ENCODE results near the gene ERO1A. TPM values are rescaled to one million over a fixed set of nuclear protein-coding genes. Genes with fewer than 3 reads are reported as not detected.

Gene ERO1A
- polyA plus RNA-seq, 3 donors, result 23.3 to 27.3 (median 26.4) TPM

DNA sequence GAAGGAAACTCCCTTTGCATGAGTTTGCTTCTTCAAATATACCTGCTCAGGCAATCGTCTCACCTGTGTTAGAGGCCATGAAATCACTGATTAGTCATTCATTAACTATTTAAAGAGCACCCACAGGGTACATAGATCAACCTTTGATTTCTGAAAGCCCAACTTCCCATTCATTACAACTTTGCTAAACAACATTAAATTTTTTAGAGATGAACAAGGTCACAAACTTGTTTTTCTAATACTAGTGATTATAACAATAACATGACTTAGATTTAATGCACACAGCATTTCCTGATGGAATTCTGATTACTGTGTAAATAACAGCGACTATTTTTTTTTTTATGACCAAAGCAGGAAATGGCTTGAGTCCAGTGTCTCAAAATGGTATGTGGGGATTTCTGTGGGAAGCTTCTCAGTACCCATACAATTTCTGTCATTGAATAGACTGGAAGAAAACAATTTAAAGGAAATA is 5.4 kb upstream of the ERO1A start:
- no peak for DNase-seq (ENCODE audit: low read depth in 3 of 3, low spot score in 2 of 3)

DNA sequence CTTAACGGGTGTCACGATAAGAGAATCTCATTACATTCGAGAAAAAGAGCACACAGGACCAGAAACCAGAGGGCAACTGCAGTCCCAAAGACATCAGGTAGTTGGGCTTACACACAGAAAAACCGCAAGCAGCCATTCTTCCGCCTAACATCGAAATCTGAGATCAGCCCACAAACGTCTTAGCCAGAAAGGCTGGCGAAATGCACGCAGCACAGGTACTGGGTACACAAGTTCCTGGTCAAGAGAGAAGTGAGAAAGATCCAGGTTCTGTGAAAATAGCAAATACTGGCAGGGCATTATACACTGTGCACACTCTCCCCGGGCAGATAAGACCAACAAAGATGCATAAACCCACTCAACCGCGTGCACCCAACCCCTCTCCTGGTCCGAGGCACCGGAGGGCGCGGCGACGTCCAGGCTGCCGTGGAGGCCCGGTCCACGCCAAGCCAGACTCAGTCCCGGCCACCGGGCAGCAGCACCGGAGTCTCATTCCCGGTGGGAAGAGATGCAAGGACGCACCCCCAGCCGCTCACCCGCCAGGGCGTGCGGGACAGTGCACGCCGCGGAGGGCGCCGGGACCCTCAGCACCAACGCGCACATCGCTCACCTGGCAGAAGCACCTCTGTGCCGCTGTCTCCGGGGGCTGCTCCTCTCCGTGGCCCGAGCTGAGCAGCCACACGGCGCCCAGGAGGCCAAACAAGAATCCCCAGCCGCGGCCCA is 437 bp downstream of the ERO1A start:
- DNase-seq (ENCODE audit: low read depth in 3 of 3, low spot score in 2 of 3), result peak in 2 of 3 donors; percentile 33 to 36

DNA sequence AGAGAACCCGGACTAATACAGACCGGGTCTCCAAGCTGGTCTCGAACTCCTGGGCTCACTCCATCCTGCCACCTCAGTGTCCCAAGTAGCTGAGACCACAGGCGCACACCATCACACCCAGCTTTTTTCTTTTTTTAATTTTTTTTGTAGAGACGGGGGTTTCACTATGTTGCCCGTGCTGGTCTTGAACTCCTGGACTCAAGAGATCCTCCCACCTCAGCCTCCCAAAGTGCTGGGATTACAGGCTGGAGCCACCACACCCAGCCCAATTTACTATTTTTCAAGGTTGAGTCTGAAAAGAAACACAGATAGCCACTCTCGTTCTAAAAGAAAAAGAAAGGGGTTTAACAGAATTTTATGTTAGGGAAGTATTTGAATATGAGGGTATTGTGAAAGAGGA is 1.8 kb downstream of the ERO1A start:
- no peak for DNase-seq (ENCODE audit: low read depth in 3 of 3, low spot score in 2 of 3)

DNA sequence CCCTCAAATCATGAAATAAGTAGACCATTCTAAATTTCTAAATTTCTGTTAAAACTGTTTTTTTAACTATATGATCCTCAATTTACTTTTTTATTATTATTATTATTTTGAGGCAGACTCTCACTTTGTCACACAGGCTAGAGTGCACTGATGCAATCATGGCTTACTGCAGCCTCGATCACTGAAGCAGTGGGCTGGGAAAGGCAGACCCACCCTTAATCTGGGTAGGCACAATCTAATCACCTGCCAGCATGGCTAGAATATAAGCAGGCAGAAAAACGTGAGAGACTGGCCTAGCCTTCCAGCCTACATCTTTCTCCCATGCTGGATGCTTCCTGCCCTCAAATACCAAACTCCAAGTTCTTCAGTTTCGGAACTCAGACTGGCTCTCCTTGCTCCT is 2.3 kb downstream of the ERO1A start:
- DNase-seq (ENCODE audit: low read depth in 3 of 3, low spot score in 2 of 3), result no peak

DNA sequence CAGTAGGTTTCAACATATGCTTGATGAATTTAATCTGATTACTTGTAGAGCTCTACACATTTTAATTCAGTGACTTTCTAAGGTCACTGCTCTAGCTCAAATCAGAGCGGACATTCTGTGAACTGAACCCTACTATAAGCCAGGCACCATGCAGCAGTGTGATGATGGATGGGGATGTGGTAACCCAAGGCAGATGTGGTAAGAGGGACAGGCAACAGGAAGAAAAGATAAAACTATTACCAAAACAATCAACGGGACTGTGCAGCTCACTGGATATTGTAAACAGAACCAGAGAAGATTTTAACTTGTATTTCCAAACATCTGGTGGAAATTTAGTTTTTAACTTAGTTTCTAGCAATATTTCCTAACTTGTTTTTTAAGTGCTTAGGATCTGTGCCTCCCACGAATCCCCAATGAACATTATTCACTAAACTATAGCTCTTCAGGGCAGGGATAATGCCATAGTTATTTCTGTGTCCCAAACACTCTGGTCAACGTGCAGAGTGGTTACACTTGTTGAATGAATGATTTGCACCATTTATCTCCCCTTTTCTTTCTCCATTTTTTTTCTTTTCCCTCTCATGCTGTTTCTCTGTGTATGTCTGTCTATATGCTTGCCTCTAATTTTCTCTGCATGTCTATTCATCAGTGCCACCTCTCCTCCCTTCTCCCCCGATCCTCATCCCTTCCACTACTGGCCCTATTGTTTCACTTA is 3.0 kb downstream of the ERO1A start:
- DNase-seq (ENCODE audit: low read depth in 3 of 3, low spot score in 2 of 3), result no peak

DNA sequence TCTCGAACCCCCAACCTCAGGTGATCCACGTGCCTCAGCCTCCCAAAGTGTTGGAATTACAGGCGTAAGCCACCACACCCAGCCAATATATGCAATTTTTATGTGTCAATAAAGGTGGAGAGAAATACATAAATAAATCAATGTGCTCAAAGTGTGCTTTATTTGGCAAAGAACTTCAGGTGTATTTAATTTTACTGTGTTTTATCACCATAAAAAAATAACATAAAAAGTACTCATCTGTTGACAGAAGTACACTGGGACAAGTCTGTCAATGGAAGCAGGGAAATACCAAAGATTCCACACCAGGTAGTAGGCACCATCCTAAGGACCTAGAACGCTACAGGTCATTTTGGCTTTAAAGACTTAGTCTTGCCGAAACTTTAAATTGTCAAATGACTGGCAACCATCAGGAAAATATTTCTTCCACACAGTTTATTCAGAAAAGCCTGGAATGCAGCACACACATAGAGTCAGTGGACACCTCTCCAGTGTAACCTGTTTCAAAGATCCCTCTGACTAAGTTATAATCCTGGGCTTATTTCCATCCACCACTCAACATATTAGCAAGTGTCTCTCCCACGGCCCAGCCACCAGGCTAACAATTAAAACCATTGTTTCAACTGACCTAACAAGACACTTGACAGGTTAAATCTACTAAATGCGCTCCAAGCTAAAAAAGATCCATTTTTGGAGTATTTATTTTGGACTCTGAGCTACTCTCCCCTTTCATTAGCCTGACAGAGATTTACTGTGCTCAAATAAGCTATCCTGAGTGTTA is 4.2 kb downstream of the ERO1A start:
- DNase-seq (ENCODE audit: low read depth in 3 of 3, low spot score in 2 of 3), result no peak

DNA sequence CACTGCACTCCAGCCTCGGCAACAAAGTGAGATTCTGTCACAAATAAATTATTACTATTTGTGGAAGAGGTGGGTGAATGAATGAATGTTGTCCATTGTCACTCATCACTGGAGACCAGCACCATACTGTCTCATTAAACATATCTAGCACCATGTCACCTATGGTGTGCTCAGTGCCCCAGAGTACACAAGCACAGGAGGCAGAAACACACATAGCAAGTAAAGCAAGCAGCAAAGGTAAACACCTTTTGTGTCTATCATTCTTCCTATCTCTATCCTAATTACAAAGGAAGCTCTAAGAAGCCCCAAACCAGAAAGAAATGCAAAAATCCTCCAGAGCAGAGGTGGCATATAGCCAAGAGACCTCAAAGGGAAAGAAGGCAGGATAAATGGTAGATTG is 9.2 kb downstream of the ERO1A start:
- DNase-seq (ENCODE audit: low read depth in 3 of 3, low spot score in 2 of 3), result no peak

DNA sequence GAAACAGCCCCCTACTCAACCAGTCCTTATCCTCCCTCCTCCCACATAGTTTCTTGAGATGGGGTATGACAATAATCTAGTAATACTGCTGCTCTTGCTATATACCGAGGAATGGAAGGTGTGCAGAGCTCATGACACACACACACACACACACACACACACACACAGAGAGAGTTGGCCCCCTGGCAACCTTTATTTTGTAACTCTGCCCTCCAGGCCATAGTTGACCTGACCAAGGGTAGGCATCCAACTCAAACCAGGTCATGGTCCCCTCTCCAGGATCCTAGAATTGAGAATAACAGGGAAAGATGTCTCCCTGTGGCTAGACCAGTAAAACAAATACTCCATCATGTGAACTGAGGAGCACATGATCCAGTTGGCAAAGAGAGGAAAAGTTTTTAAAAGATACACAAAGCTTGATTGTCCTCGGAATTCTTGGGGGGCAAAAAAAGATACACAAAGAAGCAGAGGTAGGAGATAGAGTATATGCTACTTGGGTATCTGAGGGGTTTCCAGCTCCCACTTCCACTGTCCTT is 11.3 kb downstream of the ERO1A start:
- DNase-seq (ENCODE audit: low read depth in 3 of 3, low spot score in 2 of 3), result no peak

DNA sequence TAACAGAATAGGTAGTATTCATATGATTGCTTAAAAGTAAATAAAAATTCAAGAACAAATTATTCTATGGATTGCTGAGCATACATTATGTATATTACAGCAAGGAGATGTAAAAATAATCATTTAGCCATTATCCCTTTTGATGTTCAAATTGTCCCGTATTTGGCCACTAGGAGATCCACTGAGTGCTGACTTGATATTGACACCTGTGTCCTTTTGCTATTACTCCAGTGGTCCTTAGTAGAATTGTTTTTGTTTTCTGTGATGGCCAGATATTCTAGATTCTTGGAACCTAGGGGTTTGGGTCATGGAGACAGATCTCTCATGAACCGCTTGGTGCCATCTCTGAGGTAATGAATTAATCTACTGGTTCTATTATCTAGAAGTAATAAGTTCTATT is 16.8 kb downstream of the ERO1A start:
- no peak for DNase-seq (ENCODE audit: low read depth in 3 of 3, low spot score in 2 of 3)

DNA sequence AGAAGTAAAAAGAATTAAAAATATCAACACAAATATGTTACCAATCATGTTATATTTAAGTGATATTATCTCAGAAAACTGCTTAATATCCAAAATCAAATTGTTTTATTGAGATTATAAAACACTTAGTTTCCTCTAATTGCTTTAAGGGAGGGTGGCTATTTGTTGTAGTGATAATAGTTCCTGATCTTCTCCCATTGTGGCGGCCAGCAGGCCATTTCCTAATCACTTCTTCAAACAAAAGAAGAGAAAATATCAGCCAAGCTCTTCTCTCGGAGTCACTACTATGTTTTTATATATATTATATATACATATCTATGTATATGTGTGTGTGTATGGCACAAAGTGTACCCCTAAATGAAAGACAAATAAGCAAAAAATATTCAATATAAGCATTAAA is 31.5 kb downstream of the ERO1A start:
- DNase-seq (ENCODE audit: low read depth in 3 of 3, low spot score in 2 of 3), result no peak

DNA sequence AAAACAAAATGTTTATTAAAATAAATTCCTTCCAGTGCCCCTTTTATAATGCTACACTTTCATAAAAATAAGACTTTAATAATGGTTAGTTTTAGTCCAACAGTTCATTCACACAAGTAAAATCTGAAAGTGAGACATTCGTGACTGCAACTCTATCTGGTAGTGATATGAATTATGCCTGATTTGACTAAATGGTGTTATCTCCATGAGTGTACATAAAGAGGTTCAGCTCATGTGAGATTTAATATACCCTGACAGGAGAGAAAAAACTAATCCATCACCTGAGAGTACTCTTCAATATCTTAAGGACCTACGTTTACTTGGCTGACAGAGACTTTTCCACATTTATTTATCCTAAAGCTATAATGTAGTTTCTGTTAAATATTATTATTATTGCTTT is 34.0 kb downstream of the ERO1A start:
- DNase-seq (ENCODE audit: low read depth in 3 of 3, low spot score in 2 of 3), result no peak

DNA sequence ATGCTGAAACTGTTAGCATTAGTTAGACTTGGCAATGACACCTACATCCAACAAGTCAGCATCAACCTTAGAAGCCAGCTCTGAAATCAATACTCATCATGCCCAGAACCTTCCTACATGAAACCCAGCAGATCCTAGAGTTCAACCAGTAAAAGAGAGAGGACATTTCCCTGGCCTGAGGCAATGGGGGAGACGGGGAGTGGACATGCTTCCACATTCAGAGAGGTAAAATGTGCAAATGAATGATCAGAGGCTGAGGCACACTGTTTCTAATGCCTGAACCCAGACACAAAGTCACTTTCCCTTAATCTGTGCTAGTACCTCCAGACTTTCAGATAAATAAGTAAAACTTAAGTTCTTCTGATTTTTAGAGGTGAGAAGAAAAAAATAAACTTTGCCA is 34.5 kb downstream of the ERO1A start:
- DNase-seq (ENCODE audit: low read depth in 3 of 3, low spot score in 2 of 3), result no peak

DNA sequence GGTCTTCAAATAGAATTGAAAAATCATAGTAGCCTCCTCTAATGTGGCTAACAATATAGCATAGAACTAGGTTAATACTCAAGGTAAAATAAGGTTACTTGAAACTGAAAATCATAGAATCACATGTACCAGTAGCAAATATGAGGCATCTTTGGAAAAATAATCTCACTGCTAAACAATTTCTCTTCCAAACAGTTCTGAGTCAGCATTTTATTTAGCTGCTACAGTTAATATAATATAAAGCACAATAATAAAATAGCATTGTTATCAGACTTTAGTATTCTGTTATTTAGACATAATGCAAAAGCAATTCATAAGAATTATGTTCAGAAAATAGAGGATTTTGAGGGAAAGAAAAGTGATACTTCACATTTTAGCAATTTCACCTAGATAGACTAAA is 35.0 kb downstream of the ERO1A start:
- DNase-seq (ENCODE audit: low read depth in 3 of 3, low spot score in 2 of 3), result no peak

DNA sequence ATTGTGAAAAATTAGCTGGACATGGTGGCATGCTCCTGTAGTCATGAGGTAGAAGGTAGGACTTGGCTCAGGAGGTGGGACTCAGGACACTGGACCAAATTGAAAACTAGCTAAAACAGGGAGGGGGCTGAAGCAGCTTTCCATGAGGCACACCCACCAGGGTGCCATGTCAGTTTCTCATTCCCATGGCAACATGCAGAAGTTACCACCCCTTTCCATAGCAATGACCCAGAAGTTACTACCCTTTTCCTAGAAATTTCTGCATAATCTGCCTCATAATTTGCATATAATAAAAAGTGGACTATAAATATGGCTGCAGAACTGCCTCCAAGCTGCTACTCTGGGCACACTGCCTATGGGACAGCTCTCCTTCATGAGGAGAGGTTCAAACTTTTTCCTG is 38.5 kb downstream of the ERO1A start:
- DNase-seq (ENCODE audit: low read depth in 3 of 3, low spot score in 2 of 3), result no peak

DNA sequence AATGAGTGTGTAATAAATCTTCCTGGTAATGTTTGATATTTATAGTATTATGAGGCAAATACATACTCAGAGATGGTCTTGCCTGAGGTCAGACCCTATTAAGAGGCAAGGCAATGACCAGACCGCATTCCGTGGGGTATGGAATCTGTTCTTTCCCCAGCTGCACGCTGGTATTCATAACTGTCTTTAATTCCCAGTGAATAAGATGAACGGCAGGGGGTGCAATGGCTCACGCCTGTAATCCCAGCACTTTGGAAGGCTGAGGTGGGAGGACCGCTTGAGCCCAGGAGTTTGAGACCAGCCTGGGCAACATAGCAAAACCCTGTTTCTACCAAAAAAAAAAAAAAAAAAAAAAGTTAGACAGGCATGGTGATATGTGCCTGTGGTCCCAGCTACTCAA is 44.6 kb downstream of the ERO1A start:
- DNase-seq (ENCODE audit: low read depth in 3 of 3, low spot score in 2 of 3), result no peak

DNA sequence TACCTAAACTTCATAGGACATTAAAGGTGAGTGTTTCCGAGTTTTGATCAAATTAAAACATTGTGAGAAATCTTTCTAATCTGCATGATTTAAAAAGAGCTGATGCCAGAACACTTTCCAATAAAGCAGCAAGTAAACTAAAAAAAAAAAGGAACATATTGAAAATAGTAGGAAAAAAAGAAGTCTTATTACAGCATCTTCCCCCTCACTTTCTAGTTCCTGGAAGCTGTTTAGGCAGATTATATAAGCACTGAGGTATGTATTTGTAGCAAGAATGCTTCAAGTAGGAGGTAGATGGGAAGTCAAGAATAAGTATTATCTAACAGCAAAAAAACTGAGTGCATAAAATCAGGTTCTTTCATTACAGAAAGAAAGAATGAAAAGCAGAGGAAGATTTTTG is 45.8 kb downstream of the ERO1A start:
- no peak for DNase-seq (ENCODE audit: low read depth in 3 of 3, low spot score in 2 of 3)

DNA sequence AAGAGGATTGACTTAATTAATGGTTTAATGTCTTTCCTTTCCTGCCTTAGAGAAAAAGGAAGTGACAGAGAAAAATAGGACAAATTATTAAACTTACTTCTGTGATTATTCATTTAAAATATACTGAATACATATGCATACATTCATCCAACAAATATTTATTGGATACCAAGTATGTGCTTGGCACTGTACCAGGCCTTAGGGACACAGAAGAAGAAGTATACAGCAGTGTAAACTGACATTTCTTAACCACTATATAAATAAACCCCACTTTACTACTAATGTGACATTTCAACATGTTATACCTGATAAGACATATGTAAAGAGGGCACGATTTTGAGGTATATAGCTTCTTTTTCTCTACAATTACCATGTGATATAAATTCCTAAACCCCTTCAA is 53.6 kb downstream of the ERO1A start:
- no peak for DNase-seq (ENCODE audit: low read depth in 3 of 3, low spot score in 2 of 3)

DNA sequence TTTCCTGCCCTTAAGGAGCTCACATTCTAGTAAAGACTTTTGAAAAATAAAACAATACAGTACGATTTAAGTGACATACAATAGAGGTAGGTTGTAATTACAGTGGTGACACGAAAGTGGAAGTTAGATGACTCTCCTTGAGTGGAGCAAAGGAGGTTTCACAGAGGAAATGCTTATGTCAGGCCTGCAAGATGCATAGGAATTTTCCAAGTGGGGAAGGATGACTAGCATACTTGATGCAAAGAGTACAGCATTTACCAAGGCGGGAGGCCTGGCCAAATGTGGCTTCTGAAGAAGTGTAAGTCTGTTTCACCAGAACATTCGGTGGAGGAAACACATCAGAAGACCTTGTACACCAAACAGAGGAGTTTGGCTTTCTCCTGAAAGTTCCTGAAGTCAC is 55.2 kb downstream of the ERO1A start:
- no peak for DNase-seq (ENCODE audit: low read depth in 3 of 3, low spot score in 2 of 3)

DNA sequence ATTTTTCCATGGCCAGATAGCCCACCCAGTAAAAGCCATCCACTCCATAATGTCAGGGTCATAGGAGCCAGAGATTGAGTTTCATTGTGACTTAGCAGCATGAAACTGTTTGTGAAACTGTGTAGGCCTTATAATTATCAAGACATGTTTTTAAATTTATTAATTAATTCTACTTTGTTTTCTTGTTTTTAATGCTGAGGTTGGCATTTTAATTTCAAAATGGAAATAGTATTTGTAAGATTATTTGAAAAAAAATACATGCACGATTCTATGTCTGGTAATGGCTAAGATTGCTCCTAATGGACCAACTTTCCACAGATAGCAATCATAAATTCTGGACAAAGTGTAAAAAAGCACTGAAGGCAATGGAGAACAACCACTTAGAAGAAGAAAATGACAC is 75.7 kb downstream of the ERO1A start:
- no peak for DNase-seq (ENCODE audit: low read depth in 3 of 3, low spot score in 2 of 3)

DNA sequence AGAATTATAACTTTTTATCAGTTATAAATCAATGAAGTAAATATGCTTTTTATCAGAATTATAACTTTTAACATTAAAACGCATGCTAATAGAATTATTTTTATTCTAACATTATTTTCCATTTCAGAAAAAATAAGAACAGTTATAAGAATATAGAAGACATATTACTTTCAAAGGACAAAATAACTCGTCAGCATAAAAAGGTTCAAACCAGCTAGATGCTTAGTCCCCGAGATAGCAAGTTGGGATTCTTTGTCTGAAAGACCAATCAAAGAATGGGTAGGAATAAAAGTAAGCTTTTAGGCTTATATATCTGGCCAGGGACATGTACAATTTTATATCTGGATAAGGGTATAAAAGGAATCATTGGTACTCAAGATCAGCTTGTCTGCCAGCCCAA is 76.8 kb downstream of the ERO1A start:
- DNase-seq (ENCODE audit: low read depth in 3 of 3, low spot score in 2 of 3), result no peak

DNA sequence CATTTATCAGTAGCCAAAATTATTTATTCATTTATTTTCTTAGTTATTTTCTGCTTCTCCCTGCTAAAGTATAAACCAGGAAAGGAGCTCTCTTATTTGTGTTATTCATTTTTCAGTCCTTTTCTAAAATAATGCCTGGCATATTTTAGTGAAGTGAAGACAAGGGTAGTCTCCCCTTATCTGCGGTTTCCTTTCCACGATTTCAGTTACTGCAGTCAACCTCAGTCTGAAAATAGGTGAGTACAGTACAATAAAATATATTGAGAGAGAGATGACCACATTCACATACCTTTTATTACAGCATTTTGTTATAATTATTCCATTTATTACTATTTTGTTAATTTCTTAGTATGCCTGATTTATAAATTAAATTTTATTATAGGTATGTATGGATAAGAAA is 85.2 kb downstream of the ERO1A start:
- no peak for DNase-seq (ENCODE audit: low read depth in 3 of 3, low spot score in 2 of 3)

Measured in right renal cortex interstitium (tissue), 3 donors.